Mesendoderm (in vitro differentiated cells): ENCODE data around the gene OR6M1.
A peak's percentile ranks its signal among the peaks of the same experiment; 100 is the strongest.

ENCODE experiments used
- DNase-seq: peaks from one replicate; pipeline ENCODE4 v3.0.0; 2013
- H2AK5ac ChIP-seq: 2 replicates; pipeline ENCODE4 v1.6.1; 2013; ENCODE audit warnings: low read length, inconsistent platforms
- H2BK120ac ChIP-seq: 2 replicates; pipeline ENCODE4 v1.6.1; 2013; ENCODE audit warnings: low read depth, mild to moderate bottlenecking, low read length, moderate library complexity, mixed read lengths
- H2BK15ac ChIP-seq: replicated peaks from 2 replicates; pipeline ENCODE4 v1.6.1; 2013; ENCODE audit warnings: low read depth, mild to moderate bottlenecking, moderate library complexity
- H2BK5ac ChIP-seq: 2 replicates; pipeline ENCODE4 v1.6.1; 2013; ENCODE audit warnings: low read length, inconsistent platforms
- H3K18ac ChIP-seq: 2 replicates; pipeline ENCODE4 v1.6.1; 2013; ENCODE audit warnings: mild to moderate bottlenecking, low read length, mixed read lengths
- H3K23ac ChIP-seq: one replicate; pipeline ENCODE4 v1.6.1; 2013; ENCODE audit warnings: low read length
- H3K27ac ChIP-seq: 2 replicates; pipeline ENCODE4 v1.5.1; 2013; ENCODE audit warnings: low read depth, mild to moderate bottlenecking, inconsistent platforms, low read length, moderate library complexity
- H3K27me3 ChIP-seq: 2 replicates; pipeline ENCODE4 v1.6.1; 2013; ENCODE audit warnings: low read length, control low read depth, mild to moderate bottlenecking, inconsistent platforms; ENCODE audit not compliant: insufficient read depth, poor library complexity
- H3K36me3 ChIP-seq: 2 replicates; pipeline ENCODE4 v1.6.1; 2013; ENCODE audit warnings: low read length, inconsistent platforms; ENCODE audit not compliant: control insufficient read depth, insufficient read depth
- H3K4ac ChIP-seq: one replicate; pipeline ENCODE4 v1.6.1; 2013; ENCODE audit warnings: low read depth, mild to moderate bottlenecking, low read length, moderate library complexity
- H3K4me1 ChIP-seq: 2 replicates; pipeline ENCODE4 v1.6.1; 2013; ENCODE audit warnings: low read depth, low read length, inconsistent platforms; ENCODE audit not compliant: control insufficient read depth
- H3K4me2 ChIP-seq: 2 replicates; pipeline ENCODE4 v1.6.1; 2013; ENCODE audit warnings: low read length
- H3K4me3 ChIP-seq: 2 replicates; pipeline ENCODE4 v1.5.1; 2013; ENCODE audit warnings: mild to moderate bottlenecking, low read length
- H3K56ac ChIP-seq: one replicate; pipeline ENCODE4 v1.6.1; 2013; ENCODE audit warnings: low read length
- H3K79me1 ChIP-seq: 2 replicates; pipeline ENCODE4 v1.6.1; 2013; ENCODE audit warnings: low read length, inconsistent platforms
- H3K79me2 ChIP-seq: 2 replicates; pipeline ENCODE4 v1.6.1; 2013; ENCODE audit warnings: mild to moderate bottlenecking, low read length; ENCODE audit not compliant: control insufficient read depth, insufficient read depth
- H3K9ac ChIP-seq: 2 replicates; pipeline ENCODE4 v1.6.1; 2013; ENCODE audit warnings: low read length, inconsistent platforms
- H4K5ac ChIP-seq: one replicate; pipeline ENCODE4 v1.6.1; 2013; ENCODE audit warnings: low read length
- H4K8ac ChIP-seq: one replicate; pipeline ENCODE4 v1.6.1; 2013; ENCODE audit warnings: low read depth, mild to moderate bottlenecking, control low read depth, low read length, moderate library complexity
- WGBS: extraction: QIAGEN DNeasy Blood & Tissue Kit; methylation state at CpG from one replicate; pipeline ENCODE4 v1.1.7; 2013; ENCODE audit warnings: low lambda C conversion rate, missing lambda C conversion rate; ENCODE audit not compliant: insufficient coverage; ENCODE audit errors: extremely low coverage; 5-methylcytosine and 5-hydroxymethylcytosine counted together

The OR6M1 gene

DNA sequence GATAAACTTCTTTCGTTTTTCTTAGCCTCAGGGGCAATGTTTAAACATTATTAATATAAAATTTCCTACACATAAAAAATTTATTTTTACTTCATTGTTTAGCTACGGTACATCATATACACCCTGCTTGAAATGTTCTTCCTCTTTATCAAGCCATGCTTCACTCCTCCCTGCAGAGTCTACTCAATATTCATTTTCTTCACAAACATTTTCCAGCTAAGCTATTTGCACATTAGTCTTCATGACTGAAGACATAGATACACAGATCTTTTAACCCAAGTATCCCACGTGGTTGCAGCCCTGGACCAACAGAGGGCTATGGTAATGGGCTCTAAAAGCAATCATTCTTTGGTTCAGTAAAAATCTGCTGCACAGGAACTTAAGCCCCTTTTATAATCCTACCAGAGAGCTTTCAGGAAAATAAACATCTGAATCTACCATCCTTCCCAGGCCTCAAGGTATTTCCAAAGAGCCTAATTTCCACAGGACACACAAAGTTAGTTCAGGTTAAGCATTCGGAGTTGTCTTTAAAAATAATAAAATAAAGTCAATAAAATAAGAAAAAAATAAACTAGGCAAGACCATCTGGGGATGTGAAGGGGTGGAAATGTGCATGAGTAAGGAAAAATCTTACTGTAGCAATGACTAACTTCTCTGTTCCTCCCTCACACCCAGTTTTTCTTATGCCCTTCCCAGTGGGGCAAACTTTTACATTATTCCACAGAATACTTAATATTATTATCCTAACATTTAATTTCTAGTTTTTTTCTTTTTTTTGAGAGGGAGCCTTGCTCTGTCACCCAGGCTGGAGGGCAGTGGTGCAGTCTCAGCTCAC, 30.2 kb downstream of the OR6M1 start:
- H3K4me3 ChIP-seq, result no peak overlapping the region
- H3K4me2 ChIP-seq, result no peak overlapping the region
- WGBS, result 100% methylated on average over 1 of the region's 4 CpGs
- no peak overlapping the region for H3K23ac ChIP-seq
- H2BK15ac ChIP-seq, result peak overlapping the region; percentile 74
- H3K9ac ChIP-seq, result peak overlapping the region; percentile 20
- H4K5ac ChIP-seq, result no peak overlapping the region
- peak; percentile 33 for DNase-seq
- peak overlapping the region; percentile 97 for H3K18ac ChIP-seq
- no peak overlapping the region for H3K4ac ChIP-seq
- no peak overlapping the region for H4K8ac ChIP-seq
- peak overlapping the region; percentile 77 for H3K56ac ChIP-seq
- H3K27me3 ChIP-seq, result no peaks in the 10 kb centered on the region
- no peaks in the 10 kb centered on the region for H3K36me3 ChIP-seq
- H3K79me1 ChIP-seq, result no peaks in the 10 kb centered on the region
- no peak overlapping the region for H2AK5ac ChIP-seq
- H3K4me1 ChIP-seq, result peaks cover 6% of the 10 kb centered on the region
- H3K27ac ChIP-seq, result peak overlapping the region; percentile 88
- H2BK120ac ChIP-seq, result peak overlapping the region; percentile 97
- H3K79me2 ChIP-seq, result no peaks in the 10 kb centered on the region
- peak overlapping the region; percentile 96 for H2BK5ac ChIP-seq

DNA sequence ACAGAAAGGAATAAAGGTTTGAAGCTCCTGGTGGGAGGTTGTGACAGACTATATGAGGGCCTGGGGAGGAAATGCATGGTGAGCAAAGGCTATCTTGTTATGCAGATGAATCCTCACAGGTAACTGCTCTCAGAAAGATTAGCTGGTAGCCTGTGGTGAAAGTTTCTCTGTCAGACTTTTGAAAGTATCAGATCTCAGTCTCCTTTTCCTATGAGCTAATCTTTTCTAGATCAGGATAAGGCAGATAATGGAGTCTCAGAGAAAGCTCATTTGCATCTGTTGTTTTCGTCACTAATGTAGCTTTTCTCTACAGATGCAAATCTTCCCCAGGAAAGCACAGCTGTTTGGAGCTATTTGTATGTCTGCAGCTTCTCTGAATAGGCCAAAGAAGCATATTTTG, 30.9 kb downstream of the OR6M1 start:
- H2BK5ac ChIP-seq, result no peak overlapping the region
- H3K4me3 ChIP-seq, result no peak overlapping the region
- H3K79me2 ChIP-seq, result no peaks in the 10 kb centered on the region
- no peak overlapping the region for H3K9ac ChIP-seq
- peaks cover 4% of the 10 kb centered on the region for H3K4me1 ChIP-seq
- H3K4ac ChIP-seq, result no peak overlapping the region
- H3K23ac ChIP-seq, result no peak overlapping the region
- H3K4me2 ChIP-seq, result no peak overlapping the region
- no peaks in the 10 kb centered on the region for H3K79me1 ChIP-seq
- no peak overlapping the region for H2AK5ac ChIP-seq
- no peak overlapping the region for H3K18ac ChIP-seq
- H3K27me3 ChIP-seq, result no peaks in the 10 kb centered on the region
- no peak overlapping the region for H2BK120ac ChIP-seq
- H3K56ac ChIP-seq, result no peak overlapping the region
- no peaks in the 10 kb centered on the region for H3K36me3 ChIP-seq
- H4K5ac ChIP-seq, result no peak overlapping the region
- no peak overlapping the region for H3K27ac ChIP-seq
- H4K8ac ChIP-seq, result no peak overlapping the region
- no CpG with 5 or more reads among the region's 1 CpG for WGBS
- no peak overlapping the region for H2BK15ac ChIP-seq
- peak; percentile 97 for DNase-seq

GRCh38 chr11:123773959-123774358, 32.2 kb downstream of the OR6M1 start:
- H2BK120ac ChIP-seq, result peak overlapping the region; percentile 88
- H3K4me3 ChIP-seq, result no peak overlapping the region
- no peaks in the 10 kb centered on the region for H3K27me3 ChIP-seq
- H3K27ac ChIP-seq, result no peak overlapping the region
- no peak overlapping the region for H4K5ac ChIP-seq
- DNase-seq, result no peak
- H2AK5ac ChIP-seq, result no peak overlapping the region
- H3K79me2 ChIP-seq, result no peaks in the 10 kb centered on the region
- no peak overlapping the region for H3K9ac ChIP-seq
- no peak overlapping the region for H4K8ac ChIP-seq
- peaks cover 4% of the 10 kb centered on the region for H3K4me1 ChIP-seq
- H3K4ac ChIP-seq, result peak overlapping the region; percentile 81
- H3K36me3 ChIP-seq, result no peaks in the 10 kb centered on the region
- H2BK15ac ChIP-seq, result peak overlapping the region; percentile 92
- H3K23ac ChIP-seq, result no peak overlapping the region
- H3K18ac ChIP-seq, result no peak overlapping the region
- H2BK5ac ChIP-seq, result no peak overlapping the region
- WGBS, result no CpG with 5 or more reads among the region's 1 CpG
- no peaks in the 10 kb centered on the region for H3K79me1 ChIP-seq
- H3K56ac ChIP-seq, result peak overlapping the region; percentile 47
- H3K4me2 ChIP-seq, result no peak overlapping the region

GRCh38 chr11:123773026-123773425, 33.1 kb downstream of the OR6M1 start:
- Histone ChIP-seq H3K4me3 (no peak overlapping the region), H3K27me3 (no peaks in the 10 kb centered on the region), H3K18ac (peak overlapping the region; percentile 92), H3K79me2 (no peaks in the 10 kb centered on the region), H2BK5ac (no peak overlapping the region), H3K23ac (no peak overlapping the region), H3K9ac (no peak overlapping the region), H2AK5ac (no peak overlapping the region), H3K4me1 (peaks cover 4% of the 10 kb centered on the region), H3K27ac (no peak overlapping the region), H4K8ac (no peak overlapping the region), H3K4ac (no peak overlapping the region), H3K36me3 (no peaks in the 10 kb centered on the region), H3K79me1 (no peaks in the 10 kb centered on the region), H3K56ac (peak overlapping the region; percentile 22), H2BK15ac (no peak overlapping the region), H4K5ac (no peak overlapping the region), H3K4me2 (no peak overlapping the region), H2BK120ac (no peak overlapping the region)
- WGBS, result no CpG with 5 or more reads among the region's 2 CpGs
- DNase-seq, result no peak

DNA sequence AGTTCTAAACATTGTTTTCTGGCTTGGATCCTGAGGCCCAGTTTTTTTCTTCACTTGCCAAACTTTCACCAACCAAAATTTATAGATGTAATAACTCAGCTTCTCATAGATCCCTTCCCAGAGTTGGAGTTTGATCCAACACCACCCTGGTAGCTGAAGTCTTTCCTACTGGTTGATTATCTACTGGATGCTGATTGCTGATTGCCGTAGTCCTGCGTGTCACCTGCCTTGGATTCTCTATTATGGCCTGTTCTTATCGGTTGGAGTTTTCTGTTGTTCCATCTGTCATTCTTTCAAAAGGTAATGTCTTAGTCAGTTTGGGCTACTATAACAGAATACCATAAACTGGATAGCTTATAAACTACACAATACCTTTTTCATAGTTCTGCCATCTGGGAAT, 34.5 kb downstream of the OR6M1 start:
- Histone ChIP-seq H2BK120ac (no peak overlapping the region), H3K79me1 (no peaks in the 10 kb centered on the region), H3K23ac (no peak overlapping the region), H2AK5ac (no peak overlapping the region), H3K9ac (no peak overlapping the region), H3K4me1 (peaks cover 4% of the 10 kb centered on the region), H3K18ac (no peak overlapping the region), H4K8ac (no peak overlapping the region), H3K79me2 (no peaks in the 10 kb centered on the region), H3K27me3 (no peaks in the 10 kb centered on the region), H3K4ac (no peak overlapping the region), H3K36me3 (no peaks in the 10 kb centered on the region), H3K4me3 (no peak overlapping the region), H3K27ac (no peak overlapping the region), H3K56ac (no peak overlapping the region), H4K5ac (no peak overlapping the region), H2BK5ac (no peak overlapping the region), H2BK15ac (no peak overlapping the region), H3K4me2 (no peak overlapping the region)
- DNase-seq, result no peak
- WGBS, result no CpG with 5 or more reads among the region's 3 CpGs

DNA sequence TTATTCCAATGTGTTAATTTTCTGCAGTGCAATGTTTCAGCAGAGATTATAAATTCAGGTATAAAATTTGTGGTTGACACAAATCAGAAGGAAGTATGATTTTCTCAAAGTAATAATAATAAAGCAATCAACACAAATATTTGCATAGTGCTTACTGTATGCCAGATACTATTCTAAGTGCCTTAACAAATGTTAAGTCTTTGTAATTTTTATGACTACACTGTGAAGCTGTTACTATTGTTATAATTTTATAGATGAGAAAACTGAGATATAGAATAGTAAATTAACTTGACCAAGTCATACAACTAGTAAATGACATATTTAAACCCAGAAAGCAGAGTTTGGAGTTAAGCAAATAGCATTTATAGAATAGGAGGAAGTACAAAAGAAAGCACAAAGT, 35.4 kb downstream of the OR6M1 start:
- H3K18ac ChIP-seq, result no peak overlapping the region
- H3K27ac ChIP-seq, result no peak overlapping the region
- no peaks in the 10 kb centered on the region for H3K79me1 ChIP-seq
- no peak overlapping the region for H2BK120ac ChIP-seq
- no peaks in the 10 kb centered on the region for H3K36me3 ChIP-seq
- H3K4ac ChIP-seq, result no peak overlapping the region
- DNase-seq, result no peak
- no peak overlapping the region for H3K23ac ChIP-seq
- no peak overlapping the region for H4K5ac ChIP-seq
- H3K4me2 ChIP-seq, result no peak overlapping the region
- H3K4me3 ChIP-seq, result no peak overlapping the region
- H3K56ac ChIP-seq, result no peak overlapping the region
- H2BK5ac ChIP-seq, result no peak overlapping the region
- no peak overlapping the region for H2BK15ac ChIP-seq
- no peak overlapping the region for H4K8ac ChIP-seq
- H3K27me3 ChIP-seq, result no peaks in the 10 kb centered on the region
- peaks cover under 1% of the 10 kb centered on the region for H3K4me1 ChIP-seq
- no peak overlapping the region for H3K9ac ChIP-seq
- no peaks in the 10 kb centered on the region for H3K79me2 ChIP-seq
- H2AK5ac ChIP-seq, result no peak overlapping the region
